Panc1 (cell line): ENCODE measurements around the gene FOXP2.

ENCODE experiments used
- POLR2AphosphoS5 ChIP-seq: IDR thresholded peaks from 2 replicates; pipeline ENCODE4 v1.6.1; 2012; ENCODE audit warnings: mild to moderate bottlenecking, low read depth, low read length, moderate library complexity
- SIN3A ChIP-seq: IDR thresholded peaks from 2 replicates; pipeline ENCODE4 v1.6.1; 2012; ENCODE audit warnings: low read depth, mild to moderate bottlenecking, low read length, moderate library complexity, borderline replicate concordance; ENCODE audit not compliant: insufficient read depth
- TF ChIP-seq, protein P1 (sequence below): fragments of 450-650 bp; IDR thresholded peaks from 2 replicates; pipeline ENCODE4 v1.5.1; 2017; ENCODE audit warnings: mild to moderate bottlenecking
- TF ChIP-seq, protein P2 (sequence below), 2 experiments: IDR thresholded peaks; 2 replicates each; pipeline ENCODE4 v1.6.1; 2011 to 2012; ENCODE audit warnings: low read depth in 2 of 2, control low read depth in 1 of 2, low read length in 1 of 2, mild to moderate bottlenecking in 1 of 2, moderate library complexity in 1 of 2; ENCODE audit not compliant: insufficient read depth in 1 of 2

DNA sequence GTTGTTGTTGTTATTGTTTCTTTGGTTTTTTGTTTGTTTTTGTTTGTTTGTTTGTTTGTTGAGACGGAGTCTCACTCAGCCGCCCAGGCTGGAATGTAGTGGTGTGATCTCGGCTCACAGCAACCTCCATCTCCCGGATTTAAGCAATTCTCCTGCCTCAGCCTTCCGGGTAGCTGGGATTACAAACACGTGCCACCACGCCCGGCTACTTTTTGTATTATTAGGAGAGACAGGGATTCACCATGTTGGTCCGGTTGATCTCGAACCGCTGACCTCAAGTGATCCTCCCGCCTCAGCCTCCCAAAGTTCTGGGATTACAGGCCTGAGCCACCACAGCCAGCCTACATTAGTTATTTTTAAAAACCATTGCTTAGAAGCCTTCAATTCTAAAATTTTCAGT lies 45.0 kb downstream of the FOXP2 start:
- TF ChIP-seq, protein P1, sequence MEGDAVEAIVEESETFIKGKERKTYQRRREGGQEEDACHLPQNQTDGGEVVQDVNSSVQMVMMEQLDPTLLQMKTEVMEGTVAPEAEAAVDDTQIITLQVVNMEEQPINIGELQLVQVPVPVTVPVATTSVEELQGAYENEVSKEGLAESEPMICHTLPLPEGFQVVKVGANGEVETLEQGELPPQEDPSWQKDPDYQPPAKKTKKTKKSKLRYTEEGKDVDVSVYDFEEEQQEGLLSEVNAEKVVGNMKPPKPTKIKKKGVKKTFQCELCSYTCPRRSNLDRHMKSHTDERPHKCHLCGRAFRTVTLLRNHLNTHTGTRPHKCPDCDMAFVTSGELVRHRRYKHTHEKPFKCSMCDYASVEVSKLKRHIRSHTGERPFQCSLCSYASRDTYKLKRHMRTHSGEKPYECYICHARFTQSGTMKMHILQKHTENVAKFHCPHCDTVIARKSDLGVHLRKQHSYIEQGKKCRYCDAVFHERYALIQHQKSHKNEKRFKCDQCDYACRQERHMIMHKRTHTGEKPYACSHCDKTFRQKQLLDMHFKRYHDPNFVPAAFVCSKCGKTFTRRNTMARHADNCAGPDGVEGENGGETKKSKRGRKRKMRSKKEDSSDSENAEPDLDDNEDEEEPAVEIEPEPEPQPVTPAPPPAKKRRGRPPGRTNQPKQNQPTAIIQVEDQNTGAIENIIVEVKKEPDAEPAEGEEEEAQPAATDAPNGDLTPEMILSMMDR, result no peak
- TF ChIP-seq SIN3A (no peak), POLR2AphosphoS5 (no peak)
- TF ChIP-seq, protein P2, sequence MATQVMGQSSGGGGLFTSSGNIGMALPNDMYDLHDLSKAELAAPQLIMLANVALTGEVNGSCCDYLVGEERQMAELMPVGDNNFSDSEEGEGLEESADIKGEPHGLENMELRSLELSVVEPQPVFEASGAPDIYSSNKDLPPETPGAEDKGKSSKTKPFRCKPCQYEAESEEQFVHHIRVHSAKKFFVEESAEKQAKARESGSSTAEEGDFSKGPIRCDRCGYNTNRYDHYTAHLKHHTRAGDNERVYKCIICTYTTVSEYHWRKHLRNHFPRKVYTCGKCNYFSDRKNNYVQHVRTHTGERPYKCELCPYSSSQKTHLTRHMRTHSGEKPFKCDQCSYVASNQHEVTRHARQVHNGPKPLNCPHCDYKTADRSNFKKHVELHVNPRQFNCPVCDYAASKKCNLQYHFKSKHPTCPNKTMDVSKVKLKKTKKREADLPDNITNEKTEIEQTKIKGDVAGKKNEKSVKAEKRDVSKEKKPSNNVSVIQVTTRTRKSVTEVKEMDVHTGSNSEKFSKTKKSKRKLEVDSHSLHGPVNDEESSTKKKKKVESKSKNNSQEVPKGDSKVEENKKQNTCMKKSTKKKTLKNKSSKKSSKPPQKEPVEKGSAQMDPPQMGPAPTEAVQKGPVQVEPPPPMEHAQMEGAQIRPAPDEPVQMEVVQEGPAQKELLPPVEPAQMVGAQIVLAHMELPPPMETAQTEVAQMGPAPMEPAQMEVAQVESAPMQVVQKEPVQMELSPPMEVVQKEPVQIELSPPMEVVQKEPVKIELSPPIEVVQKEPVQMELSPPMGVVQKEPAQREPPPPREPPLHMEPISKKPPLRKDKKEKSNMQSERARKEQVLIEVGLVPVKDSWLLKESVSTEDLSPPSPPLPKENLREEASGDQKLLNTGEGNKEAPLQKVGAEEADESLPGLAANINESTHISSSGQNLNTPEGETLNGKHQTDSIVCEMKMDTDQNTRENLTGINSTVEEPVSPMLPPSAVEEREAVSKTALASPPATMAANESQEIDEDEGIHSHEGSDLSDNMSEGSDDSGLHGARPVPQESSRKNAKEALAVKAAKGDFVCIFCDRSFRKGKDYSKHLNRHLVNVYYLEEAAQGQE (IDR thresholded peaks at IDR 0.05; ENCODE audit: insufficient read depth in 1 of 2, low read depth in 2 of 2, low read length in 1 of 2), result no peak
